ENCODE data around the gene AHNAK2.
A peak's percentile ranks its signal among the peaks of the same experiment; 100 is the strongest.

AHNAK2 gene

GRCh38 chr14:104968541-104969401 lies 9.4 kb downstream of the AHNAK2 start (continued):
- TF ChIP-seq KLF17 (tag by site-specific recombination; IDR thresholded peaks at IDR 0.05) (peak; percentile 75; the same call in 1 of the 2 replicates), ZBTB17 (tag by site-specific recombination; IDR thresholded peaks at IDR 0.05) (peak; percentile 73), GLIS2 (tag by site-specific recombination; IDR thresholded peaks at IDR 0.05) (peak; percentile 20; the same call in 1 of the 2 replicates), ZIC2 (tag by site-specific recombination; IDR thresholded peaks at IDR 0.05) (peak; percentile 31; the same call in 1 of the 2 replicates)

- POLR2A ChIA-PET, result no interaction called here
- peaks cover 11% of the 10 kb centered on the region for H3K4me1 ChIP-seq (ENCODE audit: control insufficient read depth, insufficient read depth, low read length)
Measured at GRCh38 chr14:104968153-104968527, 10.0 kb downstream of the AHNAK2 start.

More at GRCh38 chr14:104968153-104968527, 10.0 kb downstream of the AHNAK2 start:
- Histone ChIP-seq H3K36me3 (ENCODE audit: control insufficient read depth in 2 of 2, insufficient read depth in 1 of 2, low read length in 2 of 2) (no peaks in the 10 kb centered on the region), H3K4me3 (ENCODE audit: low read depth, low read length) (no peak overlapping the region), H3K9me3 (ENCODE audit: control insufficient read depth, insufficient read depth, low read depth, low read length) (no peaks in the 10 kb centered on the region), H3K27ac (ENCODE audit: extremely low read depth, low read depth, low read length) (peak overlapping the region; percentile 37; the same call in 1 of the 2 replicates)
- CTCF ChIA-PET, result interaction anchor here (0.5 kb wide), 1 partner anchor 113 kb away, joined by 3 read pairs; no protein-coding TSS in a partner anchor
- TF ChIP-seq ZBTB26 (tag by site-specific recombination; optimal IDR thresholded peaks at IDR 0.05) (peak; percentile 22), PRDM10 (tag by site-specific recombination; IDR thresholded peaks at IDR 0.05) (peak; percentile 98), FEZF1 (tag by site-specific recombination; IDR thresholded peaks at IDR 0.05) (no peak), GLIS2 (tag by site-specific recombination; IDR thresholded peaks at IDR 0.05) (peak; percentile 34; the same call in 1 of the 2 replicates), ZNF174 (tag by site-specific recombination; IDR thresholded peaks at IDR 0.05) (no peak), ZNF341 (tag by site-specific recombination; IDR thresholded peaks at IDR 0.05; ENCODE audit: low read depth) (peak; percentile 36; the same call in 1 of the 2 replicates), GLIS1 (tag by site-specific recombination; IDR thresholded peaks at IDR 0.05) (peak; percentile 71), ZNF629 (tag by site-specific recombination; IDR thresholded peaks at IDR 0.05) (no peak), ZNF311 (tag by site-specific recombination; IDR thresholded peaks at IDR 0.05; ENCODE audit: borderline replicate concordance) (no peak), ZNF292 (tag by site-specific recombination; IDR thresholded peaks at IDR 0.05; ENCODE audit: borderline replicate concordance, low read depth) (no peak)

All from HEK293 (cell line).